Measurements from ENCODE around the gene AHSP.
"Not testable (repeated sequence)": the region's sequence is repeated elsewhere in the genome, so short reads cannot be mapped to it uniquely, and the experiment has no call there.

The AHSP gene

GRCh38 chr16:31527734-31528274, at the start of gene AHSP:
Gene AHSP (plus strand): TSS chr16:31527900. CDS start chr16:31528140, 240 bp downstream.
- no peak for DNase-seq

- no peak for DNase-seq
Observed at GRCh38 chr16:31478956-31479355, 48.7 kb upstream of the AHSP start.

GRCh38 chr16:31479751-31480150, 47.9 kb upstream of the AHSP start:
- DNase-seq, result no peak

- no peak for DNase-seq
Observed at GRCh38 chr16:31480851-31481536, 46.7 kb upstream of the AHSP start.

GRCh38 chr16:31483081-31483480, 44.6 kb upstream of the AHSP start, which contains the start of gene SLC5A2:
Gene SLC5A2 (plus strand): TSS chr16:31483123. CDS start chr16:31483137, 14 bp downstream.
- no peak for DNase-seq

- not testable (repeated sequence) for DNase-seq
Observed at GRCh38 chr16:31484048-31484447, 43.7 kb upstream of the AHSP start.

GRCh38 chr16:31484491-31485171, 43.1 kb upstream of the AHSP start:
- DNase-seq, result no peak

GRCh38 chr16:31485571-31485970, 42.1 kb upstream of the AHSP start:
- no peak for DNase-seq

- DNase-seq, result no peak
Observed at GRCh38 chr16:31486045-31486444, 41.7 kb upstream of the AHSP start.

- no peak for DNase-seq
Observed at GRCh38 chr16:31487071-31487719, 40.5 kb upstream of the AHSP start.

- no peak for DNase-seq
Observed at GRCh38 chr16:31487720-31488467, 39.8 kb upstream of the AHSP start.

- DNase-seq, result no peak
Observed at GRCh38 chr16:31488468-31489297, 39.0 kb upstream of the AHSP start.

GRCh38 chr16:31489298-31489564, 38.5 kb upstream of the AHSP start:
- no peak for DNase-seq

- no peak for DNase-seq
Observed at GRCh38 chr16:31489616-31490584, 37.8 kb upstream of the AHSP start.

- DNase-seq, result no peak
Observed at GRCh38 chr16:31491778-31492418, 35.8 kb upstream of the AHSP start.

GRCh38 chr16:31493506-31494125, 34.1 kb upstream of the AHSP start:
- no peak for DNase-seq

- DNase-seq, result no peak
Observed at GRCh38 chr16:31496670-31497069, 31.0 kb upstream of the AHSP start.

- DNase-seq, result no peak
Observed at GRCh38 chr16:31498493-31498892, 29.2 kb upstream of the AHSP start.

GRCh38 chr16:31499928-31500327, 27.8 kb upstream of the AHSP start:
- no peak for DNase-seq

Data from HCEC 1CT (cell line).